GM21529 (cell line): ENCODE data around the gene PFAS.

Experiments
- ATAC-seq: cut with Tn5 transposase; IDR thresholded peaks from one replicate; pipeline ENCODE4 v1.9.1; 2021; ENCODE audit not compliant: unreplicated experiment

PFAS gene

GRCh38 chr17:8267480-8268147, 18.5 kb downstream of the PFAS start:
- no peak for ATAC-seq

- no peak for ATAC-seq
These were observed 19.6 kb downstream of the PFAS start for GRCh38 chr17:8268550-8269298.

GRCh38 chr17:8272421-8272820, 23.3 kb downstream of the PFAS start:
- no peak for ATAC-seq

- no peak for ATAC-seq
These were observed 24.9 kb downstream of the PFAS start for GRCh38 chr17:8273884-8274444.

- no peak for ATAC-seq
These were observed 25.7 kb downstream of the PFAS start for GRCh38 chr17:8274816-8275215.

GRCh38 chr17:8275421-8276290, 26.6 kb downstream of the PFAS start:
- no peak for ATAC-seq

- no peak for ATAC-seq
These were observed 28.2 kb downstream of the PFAS start for GRCh38 chr17:8277317-8277716.

- no peak for ATAC-seq
These were observed 33.3 kb downstream of the PFAS start for GRCh38 chr17:8282345-8282744.

- no peak for ATAC-seq
These were observed 34.3 kb downstream of the PFAS start for GRCh38 chr17:8283356-8283755.

- no peak for ATAC-seq
These were observed 35.0 kb downstream of the PFAS start for GRCh38 chr17:8284126-8284525.

- no peak for ATAC-seq
These were observed 36.4 kb downstream of the PFAS start for GRCh38 chr17:8285270-8286181.

- no peak for ATAC-seq
These were observed 38.7 kb downstream of the PFAS start for GRCh38 chr17:8287651-8288335.

GRCh38 chr17:8288336-8289102, 39.4 kb downstream of the PFAS start, which contains the start of gene RANGRF:
RANGRF (plus strand) TSS chr17:8288670; CDS start chr17:8288789, 119 bp downstream.
- peak; percentile 76 for ATAC-seq

GRCh38 chr17:8289103-8289397, 40.0 kb downstream of the PFAS start:
- ATAC-seq = no peak

GRCh38 chr17:8290043-8290442, 41.0 kb downstream of the PFAS start:
- no peak for ATAC-seq

GRCh38 chr17:8292639-8293395, 43.7 kb downstream of the PFAS start:
- no peak for ATAC-seq

GRCh38 chr17:8294361-8294760, 45.3 kb downstream of the PFAS start:
- ATAC-seq = no peak

- ATAC-seq = no peak
These were observed 45.8 kb downstream of the PFAS start for GRCh38 chr17:8294814-8295316.
